Smooth muscle cell (in vitro differentiated cells): Measurements from ENCODE around the gene AADAT. TPM values are rescaled to one million over a fixed set of nuclear protein-coding genes. Genes with fewer than 3 reads are reported as not detected.

ENCODE experiments used
- DNase-seq: peaks from one replicate; lab custom pipeline; 2025; ENCODE audit not compliant: unreplicated experiment; lab: John Stamatoyannopoulos, UW
- H2AFZ ChIP-seq: fragments of 200-600 bp; sonication (generic); 2 replicates; pipeline ENCODE4 v1.6.0; 2016; ENCODE audit warnings: antibody characterized with exemption, low read depth, mild to moderate bottlenecking
- H3F3A ChIP-seq: fragments of 200-600 bp; sonication (generic); 2 replicates; pipeline ENCODE4 v1.6.0; 2017; ENCODE audit warnings: antibody characterized with exemption, low read depth
- H3K27ac ChIP-seq: fragments of 200-600 bp; sonication (generic); 2 replicates; pipeline ENCODE4 v1.5.1; 2016; ENCODE audit warnings: low read depth, mild to moderate bottlenecking
- H3K27me3 ChIP-seq: fragments of 200-600 bp; sonication (generic); 2 replicates; pipeline ENCODE4 v1.6.1; 2016; ENCODE audit warnings: low read depth, mild to moderate bottlenecking
- H3K36me3 ChIP-seq: fragments of 200-600 bp; sonication (generic); 2 replicates; pipeline ENCODE4 v1.5.1; 2016; ENCODE audit warnings: low read depth
- H3K4me1 ChIP-seq: fragments of 200-600 bp; sonication (generic); 2 replicates; pipeline ENCODE4 v1.5.1; 2016; ENCODE audit warnings: low read depth
- H3K4me2 ChIP-seq: fragments of 200-600 bp; sonication (generic); 2 replicates; pipeline ENCODE4 v1.6.0; 2016; ENCODE audit warnings: mild to moderate bottlenecking
- H3K4me3 ChIP-seq: fragments of 200-600 bp; sonication (generic); 2 replicates; pipeline ENCODE4 v1.5.1; 2016; ENCODE audit warnings: mild to moderate bottlenecking
- H3K79me2 ChIP-seq: fragments of 200-600 bp; sonication (generic); 2 replicates; pipeline ENCODE4 v1.6.0; 2016; ENCODE audit warnings: low read depth, mild to moderate bottlenecking
- H3K9ac ChIP-seq: fragments of 200-600 bp; sonication (generic); 2 replicates; pipeline ENCODE4 v1.6.0; 2016; ENCODE audit warnings: low read depth
- H3K9me3 ChIP-seq: fragments of 200-600 bp; sonication (generic); replicated peaks from 2 replicates; pipeline ENCODE4 v1.5.1; 2016; ENCODE audit warnings: low read depth
- H4K20me1 ChIP-seq: fragments of 200-600 bp; sonication (generic); 2 replicates; pipeline ENCODE4 v1.6.0; 2016; ENCODE audit warnings: low read depth
- WGBS: methylation state at CpG from one replicate; pipeline ENCODE4 v1.1.7; 2016; ENCODE audit warnings: low lambda C conversion rate; 5-methylcytosine and 5-hydroxymethylcytosine counted together
- polyA plus RNA-seq: library from polyadenylated mRNA; unstranded; fragments of >200 nt; fragmentation: Nextera tagmentation; extraction: Ambion mirVana; gene quantifications from 2 replicates; pipeline ENCODE4 v1.2.1, GENCODE V29; 2016
- total RNA-seq: library from RNA; depleted of rRNA; stranded (reverse); fragments of >200 nt; gene quantifications from 2 replicates; pipeline ENCODE4 v1.2.3, GENCODE V29; 2014
- TF ChIP-seq, protein P1 (sequence below): fragments of 200-600 bp; sonication (generic); IDR thresholded peaks from 2 replicates; pipeline ENCODE4 v1.5.1; 2017; ENCODE audit warnings: borderline replicate concordance, mild to moderate bottlenecking, antibody characterized with exemption; ENCODE audit not compliant: insufficient read depth, poor library complexity, severe bottlenecking

Gene AADAT
- total and polyA plus RNA-seq, 2 experiments from 2014 or later, result 13.4 to 18.8 TPM

GRCh38 chr4:170083541-170083940, 6.2 kb downstream of the AADAT start:
- H3K9ac ChIP-seq, result no peak overlapping the region
- H4K20me1 ChIP-seq, result no peaks in the 10 kb centered on the region
- no peak overlapping the region for H3K27ac ChIP-seq
- no peaks in the 10 kb centered on the region for H3F3A ChIP-seq
- no peak overlapping the region for H3K4me2 ChIP-seq
- H3K27me3 ChIP-seq, result no peaks in the 10 kb centered on the region
- WGBS, result 91% methylated on average over 2 of the region's 2 CpGs
- peaks cover 35% of the 10 kb centered on the region for H3K36me3 ChIP-seq
- no peaks in the 10 kb centered on the region for H3K9me3 ChIP-seq
- TF ChIP-seq, protein P1, sequence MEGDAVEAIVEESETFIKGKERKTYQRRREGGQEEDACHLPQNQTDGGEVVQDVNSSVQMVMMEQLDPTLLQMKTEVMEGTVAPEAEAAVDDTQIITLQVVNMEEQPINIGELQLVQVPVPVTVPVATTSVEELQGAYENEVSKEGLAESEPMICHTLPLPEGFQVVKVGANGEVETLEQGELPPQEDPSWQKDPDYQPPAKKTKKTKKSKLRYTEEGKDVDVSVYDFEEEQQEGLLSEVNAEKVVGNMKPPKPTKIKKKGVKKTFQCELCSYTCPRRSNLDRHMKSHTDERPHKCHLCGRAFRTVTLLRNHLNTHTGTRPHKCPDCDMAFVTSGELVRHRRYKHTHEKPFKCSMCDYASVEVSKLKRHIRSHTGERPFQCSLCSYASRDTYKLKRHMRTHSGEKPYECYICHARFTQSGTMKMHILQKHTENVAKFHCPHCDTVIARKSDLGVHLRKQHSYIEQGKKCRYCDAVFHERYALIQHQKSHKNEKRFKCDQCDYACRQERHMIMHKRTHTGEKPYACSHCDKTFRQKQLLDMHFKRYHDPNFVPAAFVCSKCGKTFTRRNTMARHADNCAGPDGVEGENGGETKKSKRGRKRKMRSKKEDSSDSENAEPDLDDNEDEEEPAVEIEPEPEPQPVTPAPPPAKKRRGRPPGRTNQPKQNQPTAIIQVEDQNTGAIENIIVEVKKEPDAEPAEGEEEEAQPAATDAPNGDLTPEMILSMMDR, result no peak
- H3K4me1 ChIP-seq, result peaks cover 3% of the 10 kb centered on the region
- DNase-seq, result no peak
- peaks cover under 1% of the 10 kb centered on the region for H3K79me2 ChIP-seq
- no peak overlapping the region for H3K4me3 ChIP-seq
- no peak overlapping the region for H2AFZ ChIP-seq

- Histone ChIP-seq H3K79me2 (no peaks in the 10 kb centered on the region), H3K27me3 (no peaks in the 10 kb centered on the region), H3K9me3 (no peaks in the 10 kb centered on the region), H3K9ac (no peak overlapping the region), H3F3A (no peaks in the 10 kb centered on the region), H2AFZ (no peak overlapping the region), H3K27ac (no peak overlapping the region), H3K36me3 (peaks cover 38% of the 10 kb centered on the region), H3K4me2 (no peak overlapping the region), H3K4me1 (no peaks in the 10 kb centered on the region), H4K20me1 (no peaks in the 10 kb centered on the region), H3K4me3 (no peak overlapping the region)
- 99% methylated on average over 3 of the region's 3 CpGs for WGBS
- TF ChIP-seq, protein P1, result no peak
- no peak for DNase-seq
These were observed 9.3 kb downstream of the AADAT start for GRCh38 chr4:170080496-170080895.

DNA sequence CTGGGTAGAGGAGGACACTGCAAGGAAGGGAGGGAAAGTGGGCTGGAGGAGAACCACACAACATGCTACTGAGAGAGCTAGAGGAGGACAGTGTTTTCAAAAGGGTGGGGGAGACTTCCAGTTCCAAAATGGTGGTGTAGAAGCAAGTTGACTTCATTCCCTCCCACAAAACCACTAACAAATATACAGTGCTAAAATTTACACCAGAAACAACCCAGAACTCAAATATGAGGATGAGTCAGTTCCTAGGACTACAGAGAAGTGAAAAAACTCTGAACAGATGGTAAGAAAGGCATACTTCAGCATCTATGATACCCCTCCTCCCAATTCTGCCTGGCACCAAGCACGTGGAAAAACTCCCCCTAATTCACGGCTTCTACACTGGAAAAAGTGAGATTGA, 9.8 kb downstream of the AADAT start:
- Histone ChIP-seq H3F3A (no peaks in the 10 kb centered on the region), H3K79me2 (no peaks in the 10 kb centered on the region), H3K4me2 (no peak overlapping the region), H3K27me3 (no peaks in the 10 kb centered on the region), H3K4me3 (no peak overlapping the region), H3K4me1 (no peaks in the 10 kb centered on the region), H4K20me1 (no peaks in the 10 kb centered on the region), H3K36me3 (peaks cover 38% of the 10 kb centered on the region), H3K27ac (no peak overlapping the region), H3K9ac (no peak overlapping the region), H3K9me3 (no peaks in the 10 kb centered on the region), H2AFZ (no peak overlapping the region)
- TF ChIP-seq, protein P1, result no peak
- DNase-seq, result no peak
- 92% methylated on average over 2 of the region's 2 CpGs for WGBS

DNA sequence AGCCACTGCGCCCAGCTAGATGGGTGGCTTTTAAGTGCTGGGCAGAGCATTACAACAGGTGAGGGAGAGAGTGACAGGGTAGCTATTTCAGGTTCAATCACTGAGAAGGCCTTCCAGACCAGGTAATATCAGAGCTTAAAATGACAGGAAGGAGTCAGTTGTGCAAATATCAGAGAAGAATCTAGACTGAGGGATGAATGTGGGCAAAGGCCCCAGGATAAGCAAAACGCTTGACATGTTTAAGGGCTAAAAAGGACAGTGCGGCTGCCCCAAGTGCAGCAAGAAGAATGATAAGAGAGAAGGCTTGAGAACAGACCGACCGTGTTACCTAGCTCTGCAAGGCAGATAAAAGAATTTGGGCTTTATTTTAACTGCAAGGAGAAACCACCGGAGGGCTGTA, 18.6 kb downstream of the AADAT start:
- Histone ChIP-seq H4K20me1 (no peaks in the 10 kb centered on the region), H2AFZ (no peak overlapping the region), H3K79me2 (no peaks in the 10 kb centered on the region), H3K27ac (no peak overlapping the region), H3K4me1 (no peaks in the 10 kb centered on the region), H3K27me3 (no peaks in the 10 kb centered on the region), H3F3A (no peaks in the 10 kb centered on the region), H3K9me3 (no peaks in the 10 kb centered on the region), H3K36me3 (peaks cover 8% of the 10 kb centered on the region), H3K4me2 (no peak overlapping the region), H3K9ac (no peak overlapping the region), H3K4me3 (no peak overlapping the region)
- TF ChIP-seq, protein P1, result no peak
- WGBS, result 98% methylated on average over 6 of the region's 6 CpGs
- DNase-seq, result no peak
